ENCODE measurements around the gene RABGEF1. TPM values are rescaled to one million over a fixed set of nuclear protein-coding genes. Genes with fewer than 3 reads are reported as not detected.
A peak's percentile ranks its signal among the peaks of the same experiment; 100 is the strongest.
"Not testable (repeated sequence)": the region's sequence is repeated elsewhere in the genome, so short reads cannot be mapped to it uniquely, and the experiment has no call there.

Gene RABGEF1
- 10 to 100 TPM; 18.1 to 20.3 (median 18.6) TPM for total RNA-seq
- 10 to 100 TPM; 12.0 to 23.2 (median 19.5) TPM for polyA plus RNA-seq
- long read RNA-seq, donor 1, transcript RABGEF1-201 (9 exons, 3,733 nt), result major isoform, 5 of 13 reads
- long read RNA-seq, donor 1, partial matches to known transcripts, result 3 of 13 reads
- long read RNA-seq, donor 1, other reads (novel, unspliced or antisense), result 5 of 13 reads
- long read RNA-seq, donor 2, full-length matches to known transcripts, result 16 of 23 reads
- long read RNA-seq, donor 2, partial matches to known transcripts, result 1 of 23 reads
- long read RNA-seq, donor 2, other reads (novel, unspliced or antisense), result 6 of 23 reads

- intact Hi-C loops (cut with DNase I), result loop anchor here (2.0 to 10.0 kb wide), 2 partner anchors 58 to 86 kb away; no protein-coding TSS in a partner anchor
- WGBS, 3 donors, result 0 to 1% (median 0%) methylated on average over 64 to 85 of the region's 85 CpGs
- TF ChIP-seq CTCF (IDR thresholded peaks at IDR 0.05), result no peak
- ATAC-seq (peak; percentile 95 to 97 (median 95)), DNase-seq (peak; percentile 98 to 99)
- Histone ChIP-seq H3K4me1 (peaks cover 14% of the 10 kb centered on the region), H3K4me3 (peak within 1 kb of the TSS; percentile 100), H3K36me3 (ENCODE audit: insufficient read depth in 1 of 2, low read depth in 1 of 2) (peaks cover 0 to 8% of the 10 kb centered on the region in 2 donors), H3K9me3 (peaks cover 6% of the 10 kb centered on the region), H3K27ac (peak within 1 kb of the TSS; percentile 99), H3K27me3 (ENCODE audit: insufficient read depth in 3 of 3, low read length in 2 of 3) (no peaks in the 10 kb centered on the region)
Observed at GRCh38 chr7:66740302-66740979, at the start of gene RABGEF1. Gene RABGEF1, plus strand, starts transcription at chr7:66740733. Its CDS starts 31,167 bp downstream, at chr7:66771900.

- TF ChIP-seq CTCF (IDR thresholded peaks at IDR 0.05), result no peak
- 69 to 87% (median 85%) methylated on average over 4 of the region's 4 CpGs for WGBS, 3 donors
- peaks cover 0 to 4% of the 10 kb centered on the region in 2 donors for H3K36me3 ChIP-seq (ENCODE audit: insufficient read depth in 1 of 2, low read depth in 1 of 2)
- ATAC-seq, result no peak
- no peak overlapping the region for H3K4me3 ChIP-seq
- H3K27me3 ChIP-seq (ENCODE audit: insufficient read depth in 3 of 3, low read length in 2 of 3), result no peaks in the 10 kb centered on the region
- no peaks in the 10 kb centered on the region for H3K9me3 ChIP-seq
- H3K27ac ChIP-seq, result no peak overlapping the region
- H3K4me1 ChIP-seq, result no peaks in the 10 kb centered on the region
- no peak for DNase-seq
- intact Hi-C loops (cut with DNase I), result no loop called here
Observed at GRCh38 chr7:66693331-66693730, 47.2 kb upstream of the RABGEF1 start.

- WGBS, 3 donors, result 94 to 96% (median 95%) methylated on average over 11 of the region's 11 CpGs
- intact Hi-C loops (cut with DNase I), result no loop called here
- no peaks in the 10 kb centered on the region for H3K9me3 ChIP-seq
- no peak for ATAC-seq
- H3K36me3 ChIP-seq (ENCODE audit: insufficient read depth in 1 of 2, low read depth in 1 of 2), result peaks cover 0 to 4% of the 10 kb centered on the region in 2 donors
- no peak for TF ChIP-seq CTCF (IDR thresholded peaks at IDR 0.05)
- H3K4me3 ChIP-seq, result no peak overlapping the region
- H3K27me3 ChIP-seq (ENCODE audit: insufficient read depth in 3 of 3, low read length in 2 of 3), result no peaks in the 10 kb centered on the region
- no peaks in the 10 kb centered on the region for H3K4me1 ChIP-seq
- H3K27ac ChIP-seq, result no peak overlapping the region
- DNase-seq, result no peak
Observed at GRCh38 chr7:66694286-66694685, 46.2 kb upstream of the RABGEF1 start.

- not testable (repeated sequence) for H3K4me3 ChIP-seq; H3K27ac ChIP-seq; H3K36me3 ChIP-seq (ENCODE audit: insufficient read depth in 1 of 2, low read depth in 1 of 2); H3K9me3 ChIP-seq; H3K27me3 ChIP-seq (ENCODE audit: insufficient read depth in 3 of 3, low read length in 2 of 3); DNase-seq; H3K4me1 ChIP-seq; ATAC-seq
- intact Hi-C loops (cut with DNase I), result loop anchor here in 1 of 2 donors (5.0 kb wide), 1 partner anchor 42 kb away; no protein-coding TSS in a partner anchor
- 79 to 89% (median 82%) methylated on average over 7 of the region's 7 CpGs for WGBS, 3 donors
Observed at GRCh38 chr7:66695417-66695816, 45.1 kb upstream of the RABGEF1 start.

GRCh38 chr7:66696134-66696533 is 44.4 kb upstream of the RABGEF1 start:
- H3K4me1 ChIP-seq; H3K4me3 ChIP-seq; ATAC-seq; H3K9me3 ChIP-seq; H3K27ac ChIP-seq; H3K27me3 ChIP-seq (ENCODE audit: insufficient read depth in 3 of 3, low read length in 2 of 3); H3K36me3 ChIP-seq (ENCODE audit: insufficient read depth in 1 of 2, low read depth in 1 of 2); DNase-seq: not testable (repeated sequence)
- 81 to 87% (median 84%) methylated on average over 5 of the region's 5 CpGs for WGBS, 3 donors
- intact Hi-C loops (cut with DNase I), result loop anchor here in 1 of 2 donors (5.0 kb wide), 1 partner anchor 41 kb away; no protein-coding TSS in a partner anchor

Data from psoas muscle (tissue), 8 donors.